Germinal center (tissue), 1 donor: ENCODE measurements around the gene ACAN.
A peak's percentile ranks its signal among the peaks of the same experiment; 100 is the strongest.

Experiments
- DNase-seq: peaks from one replicate; pipeline ENCODE4 v3.0.0; 2012; ENCODE audit warnings: mixed read lengths, low spot score

Gene ACAN

DNA sequence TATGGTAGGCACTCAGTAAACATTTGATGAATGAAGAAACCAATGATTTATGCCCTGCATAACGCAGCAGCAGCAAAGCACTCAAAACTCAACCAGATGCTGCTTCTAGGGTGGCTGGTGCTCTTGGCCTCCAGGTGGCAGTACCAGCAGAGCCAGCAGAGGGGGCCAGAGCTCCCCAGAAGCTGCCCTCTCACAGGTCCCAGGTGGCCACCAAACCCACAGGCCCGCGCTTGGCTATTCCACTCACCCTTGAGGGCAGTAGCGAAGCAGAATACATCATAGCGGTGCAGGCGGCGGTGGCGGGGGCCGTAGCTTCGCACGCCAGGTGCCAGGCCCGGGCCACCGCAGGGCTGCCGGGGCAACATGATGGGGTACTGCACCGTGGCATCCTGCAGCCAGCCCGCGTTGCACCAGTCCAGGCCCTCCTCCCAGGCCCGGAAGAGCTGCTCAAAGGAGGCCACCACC, 75.5 kb downstream of the ACAN start:
- DNase-seq, result peak; percentile 65

DNA sequence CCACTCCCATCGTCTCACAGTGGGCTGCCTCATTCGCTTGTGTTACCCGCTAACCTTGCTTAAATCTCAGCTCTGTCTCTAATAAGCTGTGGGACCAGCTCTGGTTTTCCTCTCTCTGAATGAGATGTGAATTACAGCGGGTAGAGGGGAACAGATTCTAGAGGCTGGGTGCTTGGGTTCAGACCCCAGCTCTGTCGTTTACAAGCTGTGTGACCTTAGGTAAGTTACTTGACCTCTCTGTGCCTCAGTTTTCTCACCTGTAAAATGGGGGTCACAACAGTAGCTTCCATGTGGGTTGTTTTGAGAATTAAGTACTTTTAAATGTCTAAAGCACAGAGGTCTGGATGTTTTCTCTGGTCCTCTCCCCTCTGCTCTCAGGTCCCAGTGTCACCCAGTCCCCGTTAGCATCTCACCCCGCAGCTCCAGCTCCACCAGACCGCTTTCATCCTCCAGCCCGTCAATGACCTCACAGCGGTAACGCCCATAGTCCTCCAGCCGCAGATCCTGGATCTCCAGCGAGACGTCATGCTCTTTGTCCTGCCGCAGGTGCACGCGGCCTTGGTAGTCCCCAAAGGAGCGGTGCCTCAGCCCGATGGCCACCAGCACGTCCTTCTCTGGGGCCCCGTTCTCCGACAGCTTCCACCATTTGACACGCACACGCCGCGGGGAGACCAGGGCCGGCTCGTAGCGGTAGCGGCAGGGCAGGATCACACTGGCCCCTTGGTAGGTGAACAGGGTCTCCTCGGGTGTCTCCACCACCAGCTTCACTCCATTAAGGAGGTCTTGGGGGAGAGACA, 77.9 kb downstream of the ACAN start:
- no peak for DNase-seq

DNA sequence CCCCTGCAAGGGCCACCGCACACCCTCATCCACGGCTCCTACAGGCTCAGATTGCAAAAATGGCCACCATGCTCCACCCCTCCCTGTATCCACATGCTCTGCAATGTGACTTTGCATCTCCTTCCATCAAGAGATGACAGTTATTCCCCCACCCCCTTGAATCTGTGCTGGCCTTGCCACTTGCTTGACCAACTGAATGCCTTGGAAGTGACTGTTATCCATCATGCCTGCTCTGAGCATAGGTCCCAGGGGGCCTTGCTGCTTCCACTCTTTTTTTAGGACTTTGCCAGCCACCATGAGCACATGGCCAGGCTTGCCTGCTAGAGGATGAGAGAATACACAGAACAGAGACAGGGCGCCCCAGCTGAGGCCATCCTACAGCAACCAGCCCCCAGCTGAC, 78.5 kb downstream of the ACAN start:
- DNase-seq, result no peak

DNA sequence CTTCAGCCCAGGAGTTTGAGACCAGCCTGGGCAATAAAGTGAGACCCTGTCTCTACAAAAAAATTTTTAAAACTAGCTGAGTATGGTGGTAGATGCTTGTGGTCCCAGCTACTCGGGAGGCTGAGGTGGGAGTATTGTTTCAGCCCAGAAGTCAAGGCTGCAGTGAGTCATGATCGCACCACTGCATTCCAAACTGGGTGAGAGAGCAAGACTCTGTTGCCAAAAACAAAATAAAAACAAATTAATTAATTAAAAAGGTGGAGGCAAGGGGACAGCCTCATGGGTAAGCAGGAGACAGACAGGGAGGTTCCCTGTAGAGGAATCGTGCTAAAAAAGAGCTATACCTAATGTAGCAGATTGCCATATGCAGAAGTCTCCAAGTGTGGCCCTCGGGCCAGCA, 79.5 kb downstream of the ACAN start:
- DNase-seq, result no peak

DNA sequence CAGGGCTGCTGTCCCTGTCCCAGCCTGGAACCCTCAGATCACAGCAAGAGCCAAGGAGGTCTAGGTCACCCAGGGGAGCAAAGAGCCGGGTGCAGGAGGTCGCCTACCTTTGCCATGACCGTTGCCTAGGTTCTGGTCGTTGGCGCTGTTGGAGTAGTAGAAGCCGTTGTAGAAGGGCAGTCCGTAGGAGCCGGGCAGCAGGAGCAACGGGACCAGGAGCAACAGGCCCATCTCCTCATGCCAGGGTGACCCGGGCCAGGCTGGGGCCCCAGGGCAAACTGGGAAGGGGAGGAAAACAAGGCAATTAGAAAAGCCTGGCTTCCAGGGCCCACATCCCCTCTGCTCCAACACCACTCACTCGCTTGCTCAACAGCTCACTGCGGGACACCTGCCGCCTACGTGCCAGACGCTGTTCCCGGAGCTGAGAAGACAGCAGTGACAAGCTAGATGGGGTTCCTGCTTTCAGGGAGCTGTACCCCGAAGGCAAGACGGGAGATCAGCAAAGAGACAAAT, 83.9 kb downstream of the ACAN start:
- DNase-seq, result no peak

DNA sequence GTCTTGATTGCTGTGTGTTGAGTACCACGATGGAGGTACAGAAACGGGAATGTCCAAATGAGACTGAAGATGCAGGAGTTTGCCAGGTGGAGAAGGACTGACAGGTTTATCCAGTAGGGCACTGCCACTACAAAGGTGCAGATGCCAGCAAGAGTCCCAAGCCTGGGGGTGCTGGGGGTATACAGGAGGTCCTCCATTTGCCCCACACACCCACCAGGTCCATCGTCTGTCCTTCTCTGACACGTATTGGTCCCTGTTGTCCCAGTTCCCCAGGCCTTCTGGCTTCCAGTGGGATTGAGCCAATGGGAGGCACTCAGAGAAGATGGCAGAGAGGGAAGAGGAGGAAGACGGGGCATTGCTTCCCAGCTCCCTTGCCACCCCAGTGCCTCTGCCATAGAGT, 85.5 kb downstream of the ACAN start:
- DNase-seq, result no peak

DNA sequence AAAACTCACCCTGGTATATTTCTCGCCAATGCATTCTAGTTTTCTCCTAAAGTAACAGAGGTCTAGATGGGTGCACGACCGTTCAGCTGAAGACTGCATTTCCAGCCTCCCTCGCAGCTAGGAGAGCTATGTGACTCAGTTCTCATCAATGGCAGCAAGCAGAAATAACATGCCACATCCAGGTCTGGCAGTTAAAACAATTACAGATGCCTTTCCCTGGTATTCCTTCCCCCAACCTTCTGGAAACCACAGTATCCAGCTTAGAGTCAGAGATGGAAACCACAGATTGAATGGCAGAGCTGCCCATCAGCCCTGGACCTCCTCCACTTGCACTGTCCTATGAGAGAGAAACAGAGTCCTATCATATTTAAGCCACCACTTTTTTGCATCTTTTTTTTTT, 87.3 kb downstream of the ACAN start:
- no peak for DNase-seq

DNA sequence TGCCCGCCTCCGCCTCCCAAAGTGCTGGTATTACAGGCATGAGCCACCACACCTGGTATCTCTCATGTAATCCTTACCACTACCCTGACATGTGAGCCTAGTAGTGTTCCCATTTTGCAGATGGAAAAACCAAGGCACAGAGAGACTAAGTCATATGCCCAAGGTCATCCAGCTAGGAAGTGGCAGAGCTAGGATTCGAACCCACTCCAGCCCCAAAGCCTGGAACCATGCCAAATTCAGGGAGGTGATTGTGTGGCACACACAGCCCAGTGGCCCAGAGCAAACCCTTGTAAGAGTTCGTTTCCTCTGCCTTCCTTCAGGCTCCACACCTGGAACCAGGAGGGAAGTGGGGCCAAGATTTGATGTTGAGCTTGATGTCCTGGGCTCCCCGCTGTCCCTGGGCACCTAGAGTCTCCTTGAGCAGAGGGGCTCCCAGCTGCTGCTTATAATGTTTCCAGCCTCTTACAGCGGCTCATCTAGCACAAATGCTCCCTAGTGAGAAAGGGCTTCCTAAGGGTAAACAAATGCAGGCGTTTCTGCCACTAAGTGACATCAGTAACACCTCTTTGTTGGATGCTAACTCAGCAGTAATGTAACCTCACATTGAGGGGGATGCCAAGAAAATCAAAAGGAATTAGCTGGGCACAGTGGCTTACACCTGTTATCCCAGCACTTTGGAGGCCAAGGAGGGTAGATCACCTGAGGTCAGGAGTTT, 88.5 kb downstream of the ACAN start:
- no peak for DNase-seq

DNA sequence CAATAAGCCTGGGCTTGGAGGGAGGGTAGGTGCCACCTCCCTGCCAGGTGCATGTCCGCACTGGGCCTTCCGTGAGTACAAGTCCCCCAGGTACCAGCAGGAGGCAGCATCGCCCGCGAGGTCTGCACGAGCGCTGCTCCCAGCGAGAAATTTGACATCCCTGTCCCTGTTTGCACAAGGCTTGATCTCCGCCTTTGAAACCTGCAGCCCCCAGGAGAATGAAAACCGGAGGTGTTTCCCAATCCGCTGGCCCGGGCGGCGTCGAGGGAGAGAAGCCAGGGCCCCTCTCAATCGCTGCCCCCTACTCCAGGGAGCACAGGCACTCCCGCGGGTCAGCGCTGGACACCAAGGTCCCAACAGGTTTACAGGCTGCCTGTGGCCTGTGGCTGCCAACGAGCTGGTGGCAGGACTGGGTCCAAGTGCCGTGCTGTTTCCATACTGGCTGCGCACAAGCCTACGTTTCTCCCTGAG, 91.1 kb downstream of the ACAN start:
- DNase-seq, result peak; percentile 78

DNA sequence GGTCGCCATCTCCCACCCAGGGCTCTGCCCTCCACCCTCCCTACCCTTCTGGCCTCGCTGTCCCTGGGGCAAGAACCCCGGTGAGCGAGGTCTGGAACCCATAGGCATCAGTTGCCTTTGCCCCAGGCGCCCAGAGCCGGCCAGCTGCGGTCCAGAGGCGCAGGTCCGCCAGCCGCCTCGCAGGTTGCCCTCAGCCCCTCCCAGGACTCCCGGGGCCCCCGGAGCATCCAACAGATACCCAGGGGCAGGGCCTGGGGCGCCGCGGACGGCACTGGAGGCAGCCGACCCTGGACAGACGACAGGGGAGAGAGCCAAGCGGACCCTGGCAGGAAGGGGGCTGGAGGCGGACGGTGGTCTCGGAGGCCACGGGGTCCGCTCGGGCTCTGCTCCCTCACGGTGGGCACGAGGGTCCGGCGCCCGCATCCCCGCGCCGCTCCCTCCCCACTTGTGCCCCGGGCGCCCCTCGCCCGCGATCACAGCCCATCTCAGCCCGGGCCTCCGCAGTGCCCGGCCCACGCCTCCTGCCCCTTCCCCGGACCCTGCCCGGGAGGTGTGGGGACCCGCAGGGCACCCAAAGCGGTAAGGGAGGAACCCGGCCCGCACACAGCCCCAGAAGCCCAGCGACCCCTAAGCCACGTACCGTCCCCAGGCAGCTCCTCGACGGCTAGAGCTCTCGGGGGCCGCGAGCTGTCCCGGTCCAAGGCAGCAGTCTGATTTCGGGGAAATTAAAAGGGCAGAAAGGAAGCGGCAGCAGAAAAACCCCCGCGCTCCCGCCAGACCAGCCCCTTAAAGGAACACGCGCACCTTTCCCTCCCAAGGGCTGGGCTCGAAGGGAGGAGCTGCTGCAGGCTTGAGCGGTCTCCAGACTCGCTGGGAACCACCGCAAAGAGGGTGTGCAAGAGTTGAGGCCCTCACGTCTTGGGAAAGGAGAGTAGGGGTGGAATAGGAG, 91.9 kb downstream of the ACAN start, which contains the start of gene HAPLN3:
Gene HAPLN3, minus strand, starts transcription at position 726 of the 949 bp plus-strand sequence. CDS start 8,246 bp downstream, outside the sequence.
- peak; percentile 49 for DNase-seq

DNA sequence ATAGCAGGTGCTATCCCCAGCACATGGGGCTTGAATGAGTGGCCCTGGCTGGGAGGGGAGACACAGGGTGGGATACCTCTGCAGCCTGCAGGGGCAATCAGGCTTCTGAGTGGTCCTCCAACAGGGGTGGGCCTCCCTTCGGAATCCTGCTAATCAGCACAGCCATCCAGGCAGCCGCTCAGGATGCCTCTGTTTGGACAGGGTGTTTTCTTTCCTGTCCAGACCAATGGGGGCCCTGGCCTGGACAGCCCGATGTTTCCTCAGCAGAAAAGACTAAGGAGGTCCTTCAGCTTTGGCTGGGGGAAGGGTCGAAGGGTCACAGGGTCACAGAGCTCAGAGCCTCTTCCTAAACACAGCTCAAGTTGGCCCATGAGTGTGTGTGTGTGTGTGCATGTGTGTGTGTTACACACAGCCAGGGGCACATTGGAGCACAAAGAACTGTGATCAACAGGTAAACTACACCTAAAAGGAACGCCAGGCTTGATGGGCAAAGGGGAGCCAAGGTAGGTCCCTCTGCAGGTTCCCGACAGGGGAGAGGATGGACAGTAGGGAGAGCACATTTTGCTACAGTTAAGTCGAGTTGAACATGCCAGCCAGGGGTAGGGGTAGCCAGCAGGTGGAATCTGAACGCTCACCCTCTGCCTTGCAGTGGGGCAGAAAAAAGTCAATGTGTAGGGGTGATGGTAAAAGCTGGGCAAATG, 93.2 kb downstream of the ACAN start:
- DNase-seq, result no peak

DNA sequence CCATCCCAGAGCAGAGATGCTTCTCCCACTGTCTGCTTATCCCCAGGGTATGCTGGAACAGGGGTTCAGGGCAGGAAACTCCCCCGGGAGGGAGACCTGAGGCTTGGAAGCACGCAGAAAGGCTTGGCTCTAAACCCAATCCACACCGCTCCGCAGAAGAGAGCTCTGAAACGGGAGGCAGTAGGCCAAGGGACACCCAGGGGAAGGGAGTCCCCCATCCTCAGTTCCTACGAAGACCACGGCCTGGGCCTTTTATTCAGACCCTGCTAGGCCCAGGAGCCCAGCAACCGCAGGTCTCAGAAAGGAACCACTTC, 93.9 kb downstream of the ACAN start:
- no peak for DNase-seq

DNA sequence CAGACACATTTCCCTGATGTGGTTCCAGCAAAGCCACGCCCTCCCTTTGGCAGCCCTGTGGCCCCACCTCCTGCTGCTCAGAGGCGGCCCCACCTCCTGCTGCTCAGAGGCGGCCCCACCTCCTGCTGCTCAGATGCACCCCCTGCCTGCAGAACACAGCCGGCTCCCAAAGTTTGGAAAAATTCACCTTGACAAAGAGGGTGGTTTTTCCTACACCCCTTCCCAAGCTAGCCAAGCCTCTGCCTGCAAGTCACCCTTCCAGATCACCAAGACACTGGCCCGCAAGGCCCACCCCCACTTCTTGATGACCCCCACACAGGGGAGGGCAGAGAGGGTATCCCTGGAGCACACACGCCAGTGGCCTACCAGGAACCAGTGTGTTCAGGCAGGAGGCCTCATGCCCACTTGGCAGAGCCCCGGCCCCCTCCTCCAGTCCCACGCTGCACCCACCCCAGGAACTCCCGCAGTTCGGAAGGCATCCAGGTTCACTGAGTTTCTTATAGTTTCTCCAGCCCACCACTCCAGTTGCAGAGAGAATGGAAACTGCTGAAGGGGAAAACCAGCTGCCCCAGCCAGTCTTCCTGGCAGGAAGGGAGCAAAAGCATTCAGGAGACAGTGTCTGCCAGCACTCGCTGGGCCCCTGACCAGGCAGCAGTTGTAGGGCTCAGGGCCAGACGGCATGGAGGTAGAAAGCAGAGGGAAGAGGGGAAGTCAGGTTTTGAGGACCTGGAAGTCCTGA, 94.4 kb downstream of the ACAN start:
- DNase-seq, result peak; percentile 51

DNA sequence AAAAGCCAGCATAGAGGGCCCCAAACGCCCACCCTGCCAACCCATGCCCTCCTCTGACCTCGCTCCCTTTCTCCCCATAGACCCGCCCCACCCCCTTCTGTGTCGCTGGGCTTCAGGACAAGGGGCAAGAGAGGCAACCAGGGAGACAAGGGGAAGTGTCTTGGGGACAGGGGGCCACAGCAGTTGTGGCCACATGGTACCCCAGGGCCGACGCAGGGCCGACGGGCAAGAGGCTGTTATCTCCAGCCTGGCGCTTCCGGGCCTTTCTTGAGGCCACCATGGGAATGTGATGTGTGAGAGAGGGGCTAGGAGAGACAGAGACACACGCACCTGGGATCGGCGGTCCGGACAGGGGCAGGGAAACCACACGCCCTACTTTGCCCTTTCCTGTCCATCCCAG, 95.5 kb downstream of the ACAN start:
- no peak for DNase-seq

DNA sequence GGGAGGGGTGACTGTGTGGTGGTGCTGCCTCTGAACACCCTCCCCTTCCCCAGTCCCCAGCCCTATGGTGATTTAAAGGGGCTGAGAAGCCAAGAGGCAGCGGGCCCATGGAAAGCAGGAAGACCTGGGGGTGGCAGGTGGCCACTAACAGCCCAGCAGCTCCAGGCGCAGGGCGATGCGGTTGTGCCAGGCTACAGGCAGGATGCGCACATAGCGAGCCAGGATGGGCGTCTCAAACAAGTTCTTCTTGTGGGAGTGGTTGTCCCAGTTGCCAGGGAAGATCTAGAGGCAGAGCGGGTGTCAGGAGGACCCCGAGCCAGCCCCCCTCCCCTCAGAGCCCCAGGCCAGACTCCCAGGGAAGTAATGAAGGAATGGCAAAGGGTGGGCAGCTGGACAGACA, 96.0 kb downstream of the ACAN start:
- no peak for DNase-seq

DNA sequence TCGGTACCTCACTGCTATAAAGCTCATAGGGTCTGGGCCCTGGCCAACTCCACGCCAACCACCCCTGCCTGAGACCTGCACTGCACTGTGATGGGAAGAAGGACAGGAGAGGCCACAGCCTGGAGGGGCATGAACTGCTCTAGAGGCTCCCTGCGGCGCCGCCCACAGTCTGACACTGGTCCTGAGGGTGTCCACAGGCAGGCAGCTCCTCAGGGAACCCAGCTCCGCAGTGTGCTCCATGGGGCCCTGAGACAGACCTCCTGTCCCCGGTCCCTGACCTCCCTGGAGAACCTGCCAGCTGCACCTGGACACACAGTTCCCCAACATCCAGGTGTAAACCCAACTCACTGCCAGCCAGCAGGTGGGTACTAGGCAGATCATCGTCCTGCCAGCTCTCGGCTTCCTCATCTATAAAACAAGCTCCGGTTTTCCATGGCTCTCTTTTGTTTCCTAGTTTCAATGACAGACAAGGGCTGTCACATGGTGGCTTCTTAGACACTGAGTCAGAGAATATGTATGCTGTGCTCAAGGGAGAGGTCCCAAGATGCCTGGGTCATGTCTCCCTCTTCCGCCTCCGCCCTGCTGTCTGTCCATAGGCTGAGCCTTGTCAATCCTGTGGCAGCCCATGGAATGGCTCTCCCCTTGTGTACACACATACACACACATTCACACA, 97.2 kb downstream of the ACAN start:
- no peak for DNase-seq

DNA sequence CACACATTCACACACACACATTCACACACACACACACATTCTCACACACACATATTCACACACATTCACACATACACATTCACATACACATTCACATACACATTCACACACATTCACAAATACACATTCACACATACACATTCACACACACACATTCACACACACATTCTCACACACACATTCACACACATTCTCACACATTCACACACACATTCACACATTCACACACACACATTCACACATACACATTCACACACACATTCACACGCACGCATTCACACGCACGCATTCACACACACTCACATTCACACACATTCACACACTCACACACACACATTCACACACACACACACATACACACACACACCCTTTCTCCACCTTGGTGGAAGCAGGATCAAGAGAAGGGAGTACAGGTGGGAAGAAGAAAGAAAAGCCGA, 97.8 kb downstream of the ACAN start:
- no peak for DNase-seq

DNA sequence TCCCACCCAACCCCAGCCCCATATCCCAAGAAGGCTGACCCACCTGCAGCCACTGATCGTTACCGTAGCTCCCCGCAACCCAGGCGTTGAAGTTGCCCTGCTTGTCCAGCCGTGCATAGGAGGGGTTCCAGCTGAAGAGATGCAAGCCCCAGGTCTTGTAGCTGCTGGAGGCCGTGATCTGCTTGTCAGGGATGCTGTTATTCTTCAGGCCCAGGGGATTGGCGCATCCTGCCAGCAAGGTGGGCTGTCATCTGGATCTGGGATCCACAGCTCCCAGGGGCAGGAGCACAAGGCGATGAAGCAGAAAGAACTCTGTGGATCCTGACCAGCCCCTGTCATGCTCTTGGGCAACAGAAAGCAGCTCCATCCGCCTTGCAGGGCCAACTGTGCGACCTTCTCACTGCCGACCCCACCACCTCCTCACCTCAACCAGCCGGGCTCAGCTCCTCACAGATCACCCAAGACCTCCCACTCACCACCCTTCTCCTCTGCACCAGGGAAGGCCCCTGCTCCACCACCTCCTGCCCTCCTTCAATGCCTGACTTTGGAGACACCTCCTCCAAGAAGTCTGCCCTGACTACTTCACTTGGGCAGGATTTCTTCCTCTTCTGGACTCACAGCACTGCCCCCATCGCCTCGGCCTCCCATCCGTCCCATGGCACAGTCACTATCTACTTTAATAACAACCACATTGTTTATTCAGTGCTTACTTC, 98.4 kb downstream of the ACAN start:
- no peak for DNase-seq

DNA sequence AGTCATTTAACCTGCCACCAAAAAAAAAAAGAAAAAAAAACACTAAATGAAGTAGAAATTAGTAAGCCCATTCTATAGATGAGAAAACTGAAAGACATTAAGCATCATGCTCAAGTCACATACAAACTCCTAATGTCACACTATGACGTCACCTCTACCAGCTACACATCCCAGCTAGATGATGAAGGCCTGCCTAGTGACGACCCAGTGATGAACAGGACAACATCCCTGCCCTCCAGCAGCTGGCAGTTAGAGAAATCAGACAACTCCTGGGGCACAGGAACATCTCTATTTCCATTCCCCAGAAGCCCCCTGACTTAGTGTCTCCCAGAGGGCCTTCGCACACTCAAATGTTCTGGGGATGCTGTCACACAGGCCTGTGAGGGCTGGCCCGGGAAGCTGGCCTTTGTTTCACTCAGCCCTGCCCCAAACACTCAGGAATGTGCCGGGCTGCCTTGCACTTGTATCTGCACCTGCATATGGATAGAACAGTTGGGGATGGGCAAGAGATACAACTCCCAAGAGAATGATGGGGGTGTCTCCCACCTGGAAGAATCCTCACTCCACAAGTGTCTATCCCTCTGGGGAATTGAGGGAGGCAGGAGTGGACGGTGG, 99.1 kb downstream of the ACAN start:
- no peak for DNase-seq
